ENCODE results near the gene RAB1B.

RAB1B gene

DNA sequence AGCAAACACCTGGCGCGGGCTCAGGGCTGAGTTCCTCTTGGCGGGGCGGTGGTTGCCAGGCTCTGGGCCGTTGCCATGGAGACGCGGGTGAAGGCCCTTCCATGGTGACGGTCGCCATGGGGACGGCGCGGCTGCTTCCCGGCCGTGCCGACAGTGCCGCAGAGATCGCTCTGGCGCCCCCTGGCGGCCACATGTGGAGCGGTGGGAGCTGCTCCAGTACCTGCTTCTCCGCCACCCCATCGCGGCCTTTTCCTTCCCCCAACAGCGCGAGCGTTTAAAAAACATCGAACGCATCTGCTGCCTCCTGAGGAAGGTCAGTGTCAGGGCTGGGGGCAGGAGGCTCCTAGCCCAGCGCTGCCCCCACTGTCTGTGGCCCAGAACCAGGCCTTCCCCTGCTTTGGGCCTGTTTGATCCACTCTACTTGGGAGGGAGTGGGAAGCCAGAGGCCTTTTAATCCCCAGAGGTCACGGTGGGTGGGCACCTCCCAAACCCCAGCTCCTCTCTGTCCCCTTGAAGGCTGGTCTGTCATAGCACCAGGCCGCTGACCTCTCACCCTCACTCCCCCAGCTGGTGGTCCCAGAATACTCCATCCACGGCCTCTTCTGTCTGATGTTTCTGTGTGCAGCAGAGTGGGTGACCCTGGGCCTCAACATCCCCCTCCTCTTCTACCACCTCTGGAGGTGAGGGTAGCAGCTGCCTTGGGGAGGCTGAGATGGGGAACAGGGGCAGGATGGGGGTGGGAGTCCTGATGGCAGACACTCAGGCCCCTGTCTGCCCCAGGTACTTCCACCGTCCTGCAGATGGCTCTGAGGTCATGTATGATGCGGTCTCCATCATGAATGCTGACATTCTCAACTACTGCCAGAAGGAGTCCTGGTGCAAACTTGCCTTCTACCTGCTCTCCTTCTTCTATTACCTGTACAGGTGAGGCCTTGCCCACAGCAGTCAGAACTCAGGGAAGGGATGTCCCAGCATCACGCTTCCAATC is 14.3 kb downstream of the RAB1B start:
- no peak overlapping the region for H3K9ac ChIP-seq (ENCODE audit: low read depth in 1 of 2, low read length in 2 of 2)
- H3K4me3 ChIP-seq (ENCODE audit: low read depth in 1 of 2, low read length in 2 of 2) = no peak overlapping the region
- no peaks in the 10 kb centered on the region for H3K9me3 ChIP-seq (ENCODE audit: control insufficient read depth in 1 of 2, low read length in 2 of 2)
- H3K27me3 ChIP-seq (ENCODE audit: control insufficient read depth in 1 of 2, insufficient read depth in 2 of 2, low read length in 2 of 2) = no peaks in the 10 kb centered on the region
- peaks cover 0 to 25% of the 10 kb centered on the region in 2 donors for H3K36me3 ChIP-seq (ENCODE audit: control insufficient read depth in 1 of 2, insufficient read depth in 2 of 2, low read length in 2 of 2)
- peaks cover 3 to 16% of the 10 kb centered on the region in 2 donors for H3K4me1 ChIP-seq (ENCODE audit: control insufficient read depth in 1 of 2, insufficient read depth in 2 of 2, low read length in 2 of 2)
- H3K27ac ChIP-seq (ENCODE audit: low read depth, low read length) = no peak overlapping the region

DNA sequence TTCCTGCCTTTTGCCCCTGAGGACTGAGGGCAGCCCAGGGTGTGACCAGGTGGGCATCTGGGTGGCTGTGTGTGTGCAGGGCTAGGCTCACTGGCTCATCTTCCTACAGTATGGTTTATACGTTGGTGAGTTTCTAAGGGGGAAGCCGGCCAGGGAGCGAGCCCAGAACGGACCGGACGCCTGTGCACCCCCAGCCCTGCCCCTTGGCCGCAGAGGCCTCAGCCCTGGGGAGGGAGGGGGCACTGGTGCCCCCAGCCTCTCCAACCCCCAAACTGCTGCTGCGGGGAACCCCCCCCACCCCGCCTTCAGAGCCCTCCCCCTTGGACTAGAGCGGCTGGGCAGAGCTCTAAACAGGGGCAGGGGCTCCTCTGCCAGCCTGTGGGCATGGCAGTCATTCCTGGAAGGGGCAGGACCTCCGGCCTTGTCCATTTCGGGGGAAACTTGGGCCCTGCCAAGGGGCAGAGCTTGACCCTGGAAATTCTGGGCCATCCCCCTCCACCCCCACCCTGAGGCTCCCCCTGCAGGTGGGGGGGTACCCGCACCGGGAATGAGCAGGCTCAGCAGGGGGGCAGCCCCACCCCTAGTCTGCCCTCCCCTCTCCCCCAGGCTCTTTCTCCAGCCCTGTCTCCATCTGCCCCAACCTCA is 15.1 kb downstream of the RAB1B start:
- Histone ChIP-seq H3K9ac (ENCODE audit: low read depth in 1 of 2, low read length in 2 of 2) (no peak overlapping the region), H3K4me1 (ENCODE audit: control insufficient read depth in 1 of 2, insufficient read depth in 2 of 2, low read length in 2 of 2) (peaks cover 10 to 24% of the 10 kb centered on the region in 2 donors), H3K27ac (ENCODE audit: low read depth, low read length) (no peak overlapping the region)

DNA sequence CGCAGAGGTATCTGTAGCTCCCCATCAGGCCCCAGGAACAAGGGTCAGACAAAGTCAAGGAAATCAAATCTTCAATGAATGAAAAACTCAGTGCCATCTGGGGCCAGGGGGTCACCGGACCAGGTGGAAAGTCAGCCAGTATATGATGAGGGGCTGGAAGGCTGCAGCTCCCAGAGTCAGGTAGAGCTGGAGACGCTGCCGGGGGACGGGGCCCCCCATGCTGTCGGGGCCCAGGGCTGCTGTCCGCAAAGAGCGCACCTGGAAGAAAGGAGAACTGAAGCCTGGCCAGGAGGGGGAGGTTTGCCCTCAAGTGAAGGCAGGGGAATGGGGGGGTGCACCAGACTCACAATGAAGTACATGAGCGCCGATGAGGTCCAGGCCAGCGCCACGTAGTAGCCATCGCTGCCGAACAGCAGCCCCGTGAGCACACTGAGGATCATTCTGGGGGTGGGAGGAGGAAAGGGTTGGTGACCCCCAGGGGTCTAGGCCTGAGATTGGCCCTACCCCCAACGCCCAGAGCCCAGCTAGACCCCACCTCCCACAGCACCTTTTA is 16.2 kb downstream of the RAB1B start:
- H3K9ac ChIP-seq (ENCODE audit: low read depth in 1 of 2, low read length in 2 of 2) = no peak overlapping the region
- H3K4me1 ChIP-seq (ENCODE audit: control insufficient read depth in 1 of 2, insufficient read depth in 2 of 2, low read length in 2 of 2) = peaks cover 11 to 25% of the 10 kb centered on the region in 2 donors
- no peaks in the 10 kb centered on the region for H3K27me3 ChIP-seq (ENCODE audit: control insufficient read depth in 1 of 2, insufficient read depth in 2 of 2, low read length in 2 of 2)
- no peak overlapping the region for H3K27ac ChIP-seq (ENCODE audit: low read depth, low read length)
- peaks cover 0 to 25% of the 10 kb centered on the region in 2 donors for H3K36me3 ChIP-seq (ENCODE audit: control insufficient read depth in 1 of 2, insufficient read depth in 2 of 2, low read length in 2 of 2)
- no peaks in the 10 kb centered on the region for H3K9me3 ChIP-seq (ENCODE audit: control insufficient read depth in 1 of 2, low read length in 2 of 2)
- H3K4me3 ChIP-seq (ENCODE audit: low read depth in 1 of 2, low read length in 2 of 2) = no peak overlapping the region

More for the DNA sequence above, 15.1 kb downstream of the RAB1B start:
- no peak overlapping the region for H3K4me3 ChIP-seq (ENCODE audit: low read depth in 1 of 2, low read length in 2 of 2)
- H3K36me3 ChIP-seq (ENCODE audit: control insufficient read depth in 1 of 2, insufficient read depth in 2 of 2, low read length in 2 of 2) = peaks cover 0 to 25% of the 10 kb centered on the region in 2 donors
- no peaks in the 10 kb centered on the region for H3K9me3 ChIP-seq (ENCODE audit: control insufficient read depth in 1 of 2, low read length in 2 of 2)
- H3K27me3 ChIP-seq (ENCODE audit: control insufficient read depth in 1 of 2, insufficient read depth in 2 of 2, low read length in 2 of 2) = no peaks in the 10 kb centered on the region

DNA sequence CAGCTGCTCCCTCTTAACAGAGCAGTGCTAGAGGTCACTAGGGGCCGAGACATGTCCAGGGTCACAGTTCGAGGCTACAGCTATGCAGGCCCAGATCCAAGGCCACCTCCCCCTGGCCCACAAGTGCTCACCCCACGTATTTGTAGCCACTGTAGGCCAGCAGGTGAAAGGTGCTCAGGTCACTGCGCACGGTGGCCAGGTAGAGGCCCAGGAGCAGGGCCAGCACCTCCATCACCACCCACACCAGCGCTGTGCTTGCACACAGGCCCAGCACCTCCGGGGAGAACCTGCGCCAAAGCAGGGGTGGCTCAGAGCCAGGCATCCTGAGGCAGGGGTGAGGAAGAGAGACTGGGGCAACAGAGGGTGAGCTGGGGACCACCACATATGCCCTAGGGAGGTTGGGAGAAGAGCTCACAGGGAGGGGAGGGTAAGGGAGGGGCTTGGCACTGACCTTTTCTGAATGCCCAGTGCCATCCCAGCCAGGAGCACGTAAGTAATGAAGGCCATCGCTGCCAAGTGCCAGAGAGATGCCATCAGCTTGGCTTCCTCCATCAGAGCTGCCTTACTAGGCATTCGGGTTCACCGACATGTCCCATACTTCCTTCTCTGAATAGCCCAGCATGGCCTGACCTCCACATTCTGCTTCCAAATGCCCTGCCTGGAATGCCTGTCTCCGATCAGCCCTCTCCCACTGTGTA is 17.0 kb downstream of the RAB1B start:
- H3K4me3 ChIP-seq (ENCODE audit: low read depth in 1 of 2, low read length in 2 of 2) = no peak overlapping the region
- no peak overlapping the region for H3K27ac ChIP-seq (ENCODE audit: low read depth, low read length)
- peaks cover 0 to 25% of the 10 kb centered on the region in 2 donors for H3K36me3 ChIP-seq (ENCODE audit: control insufficient read depth in 1 of 2, insufficient read depth in 2 of 2, low read length in 2 of 2)
- H3K9ac ChIP-seq (ENCODE audit: low read depth in 1 of 2, low read length in 2 of 2) = no peak overlapping the region
- H3K27me3 ChIP-seq (ENCODE audit: control insufficient read depth in 1 of 2, insufficient read depth in 2 of 2, low read length in 2 of 2) = no peaks in the 10 kb centered on the region
- peaks cover 19 to 32% of the 10 kb centered on the region in 2 donors for H3K4me1 ChIP-seq (ENCODE audit: control insufficient read depth in 1 of 2, insufficient read depth in 2 of 2, low read length in 2 of 2)
- no peaks in the 10 kb centered on the region for H3K9me3 ChIP-seq (ENCODE audit: control insufficient read depth in 1 of 2, low read length in 2 of 2)

DNA sequence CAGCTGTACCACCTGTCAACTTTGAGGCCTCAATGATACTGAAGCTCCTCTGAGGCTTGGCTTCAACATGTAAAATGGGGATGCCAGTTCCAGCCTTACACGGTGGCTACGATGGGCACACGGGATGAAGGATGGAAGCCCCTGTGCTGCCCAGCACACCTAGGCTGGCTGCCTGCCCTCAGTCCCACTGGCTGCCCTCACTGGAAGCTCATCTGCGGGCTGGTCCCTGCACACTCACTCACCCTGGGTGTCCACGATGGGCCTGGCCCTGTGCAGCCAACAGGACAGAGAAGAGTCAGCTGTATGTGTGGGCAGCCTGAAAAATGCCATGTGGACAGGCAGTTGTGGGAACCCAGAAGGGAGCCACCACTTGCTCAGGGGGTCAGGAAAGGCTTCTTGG is 18.3 kb downstream of the RAB1B start:
- H3K9me3 ChIP-seq (ENCODE audit: control insufficient read depth in 1 of 2, low read length in 2 of 2) = no peaks in the 10 kb centered on the region
- no peak overlapping the region for H3K9ac ChIP-seq (ENCODE audit: low read depth in 1 of 2, low read length in 2 of 2)
- H3K27me3 ChIP-seq (ENCODE audit: control insufficient read depth in 1 of 2, insufficient read depth in 2 of 2, low read length in 2 of 2) = peaks cover 5 to 6% of the 10 kb centered on the region in 2 donors
- H3K4me1 ChIP-seq (ENCODE audit: control insufficient read depth in 1 of 2, insufficient read depth in 2 of 2, low read length in 2 of 2) = peaks cover 19 to 35% of the 10 kb centered on the region in 2 donors
- peaks cover 0 to 25% of the 10 kb centered on the region in 2 donors for H3K36me3 ChIP-seq (ENCODE audit: control insufficient read depth in 1 of 2, insufficient read depth in 2 of 2, low read length in 2 of 2)
- no peak overlapping the region for H3K4me3 ChIP-seq (ENCODE audit: low read depth in 1 of 2, low read length in 2 of 2)
- no peak overlapping the region for H3K27ac ChIP-seq (ENCODE audit: low read depth, low read length)

DNA sequence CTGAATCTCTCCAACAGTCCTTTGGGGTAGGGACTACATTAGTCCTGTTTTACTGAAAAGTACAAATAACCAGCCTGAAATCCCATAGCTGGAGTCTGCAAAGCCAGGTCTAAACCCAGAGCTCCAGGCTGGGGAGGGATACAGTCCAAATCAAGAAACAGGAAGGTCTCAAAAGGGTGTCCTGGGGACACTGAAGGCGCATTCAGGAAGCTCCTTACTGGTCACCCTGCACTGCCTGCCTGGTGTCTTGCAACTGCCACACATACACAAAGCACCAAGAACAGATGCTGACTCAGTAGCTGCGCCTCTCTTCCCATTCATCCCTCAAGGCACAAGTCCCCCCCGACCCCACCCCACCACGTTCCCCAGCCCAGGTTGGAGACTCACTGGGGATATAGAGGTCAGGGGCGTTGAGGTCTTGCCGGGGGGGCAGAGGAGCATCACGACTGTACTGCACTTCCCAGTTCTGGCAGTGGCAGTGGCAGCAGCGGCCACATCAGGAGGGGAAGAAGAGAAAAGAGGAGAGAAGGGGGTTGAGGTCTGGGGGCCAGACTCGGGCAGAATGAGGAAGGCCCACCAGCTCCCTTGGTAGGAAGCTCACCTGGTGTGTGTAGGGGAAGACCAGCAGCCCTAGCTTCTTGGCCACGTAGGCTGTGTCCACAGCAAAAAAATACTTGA is 18.9 kb downstream of the RAB1B start:
- Histone ChIP-seq H3K27me3 (ENCODE audit: control insufficient read depth in 1 of 2, insufficient read depth in 2 of 2, low read length in 2 of 2) (peaks cover 7 to 9% of the 10 kb centered on the region in 2 donors), H3K9ac (ENCODE audit: low read depth in 1 of 2, low read length in 2 of 2) (peak overlapping the region in 1 of 2 donors; percentile 97), H3K27ac (ENCODE audit: low read depth, low read length) (no peak overlapping the region), H3K4me1 (ENCODE audit: control insufficient read depth in 1 of 2, insufficient read depth in 2 of 2, low read length in 2 of 2) (peaks cover 19 to 35% of the 10 kb centered on the region in 2 donors), H3K36me3 (ENCODE audit: control insufficient read depth in 1 of 2, insufficient read depth in 2 of 2, low read length in 2 of 2) (peaks cover 0 to 25% of the 10 kb centered on the region in 2 donors), H3K9me3 (ENCODE audit: control insufficient read depth in 1 of 2, low read length in 2 of 2) (no peaks in the 10 kb centered on the region), H3K4me3 (ENCODE audit: low read depth in 1 of 2, low read length in 2 of 2) (peak overlapping the region in 1 of 2 donors; percentile 86)

DNA sequence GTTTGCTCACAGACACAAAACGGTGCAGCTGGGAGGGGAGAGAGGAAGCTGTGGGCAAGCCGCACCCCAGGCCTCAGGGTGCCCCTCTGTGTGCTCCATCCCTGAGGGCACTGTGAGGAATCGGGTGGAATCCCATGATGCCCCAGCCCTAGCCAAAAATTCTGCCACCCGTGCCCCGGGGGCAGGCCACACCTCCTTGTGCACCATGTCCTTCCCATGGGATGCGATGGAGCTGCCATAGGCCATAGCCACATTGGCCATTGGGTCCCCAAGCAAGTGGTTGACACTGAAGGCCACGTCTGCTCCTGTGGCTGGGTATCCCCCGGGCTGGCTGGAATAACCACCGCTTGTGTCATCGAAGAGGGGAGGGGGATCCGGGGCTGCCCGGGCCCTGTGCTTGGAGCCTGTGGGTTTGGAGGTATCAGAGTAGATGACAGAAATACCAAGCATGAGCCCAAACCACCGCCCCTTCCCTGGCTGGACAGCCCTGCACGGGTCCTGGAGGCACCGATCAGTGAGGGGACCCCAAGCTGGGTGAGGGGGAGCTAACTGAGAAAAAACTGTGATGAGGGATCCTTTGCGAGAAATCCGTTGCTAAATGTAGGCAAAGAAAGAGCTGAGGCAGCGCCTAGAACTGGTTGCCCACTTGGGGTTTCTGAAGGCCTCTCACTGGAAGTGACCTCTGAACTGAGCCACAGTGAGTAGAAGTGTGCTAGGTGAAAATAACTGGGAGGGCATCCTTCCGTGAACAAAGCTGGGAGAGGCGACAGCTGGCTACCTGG is 19.6 kb downstream of the RAB1B start:
- H3K27ac ChIP-seq (ENCODE audit: low read depth, low read length) = peak overlapping the region; percentile 94
- peak overlapping the region; percentile 86 for H3K4me3 ChIP-seq (ENCODE audit: low read depth in 1 of 2, low read length in 2 of 2)
- no peaks in the 10 kb centered on the region for H3K9me3 ChIP-seq (ENCODE audit: control insufficient read depth in 1 of 2, low read length in 2 of 2)
- H3K9ac ChIP-seq (ENCODE audit: low read depth in 1 of 2, low read length in 2 of 2) = peak overlapping the region; percentile 88 to 97
- peaks cover 0 to 20% of the 10 kb centered on the region in 2 donors for H3K36me3 ChIP-seq (ENCODE audit: control insufficient read depth in 1 of 2, insufficient read depth in 2 of 2, low read length in 2 of 2)
- H3K4me1 ChIP-seq (ENCODE audit: control insufficient read depth in 1 of 2, insufficient read depth in 2 of 2, low read length in 2 of 2) = peaks cover 19 to 35% of the 10 kb centered on the region in 2 donors
- H3K27me3 ChIP-seq (ENCODE audit: control insufficient read depth in 1 of 2, insufficient read depth in 2 of 2, low read length in 2 of 2) = peaks cover 14 to 16% of the 10 kb centered on the region in 2 donors

DNA sequence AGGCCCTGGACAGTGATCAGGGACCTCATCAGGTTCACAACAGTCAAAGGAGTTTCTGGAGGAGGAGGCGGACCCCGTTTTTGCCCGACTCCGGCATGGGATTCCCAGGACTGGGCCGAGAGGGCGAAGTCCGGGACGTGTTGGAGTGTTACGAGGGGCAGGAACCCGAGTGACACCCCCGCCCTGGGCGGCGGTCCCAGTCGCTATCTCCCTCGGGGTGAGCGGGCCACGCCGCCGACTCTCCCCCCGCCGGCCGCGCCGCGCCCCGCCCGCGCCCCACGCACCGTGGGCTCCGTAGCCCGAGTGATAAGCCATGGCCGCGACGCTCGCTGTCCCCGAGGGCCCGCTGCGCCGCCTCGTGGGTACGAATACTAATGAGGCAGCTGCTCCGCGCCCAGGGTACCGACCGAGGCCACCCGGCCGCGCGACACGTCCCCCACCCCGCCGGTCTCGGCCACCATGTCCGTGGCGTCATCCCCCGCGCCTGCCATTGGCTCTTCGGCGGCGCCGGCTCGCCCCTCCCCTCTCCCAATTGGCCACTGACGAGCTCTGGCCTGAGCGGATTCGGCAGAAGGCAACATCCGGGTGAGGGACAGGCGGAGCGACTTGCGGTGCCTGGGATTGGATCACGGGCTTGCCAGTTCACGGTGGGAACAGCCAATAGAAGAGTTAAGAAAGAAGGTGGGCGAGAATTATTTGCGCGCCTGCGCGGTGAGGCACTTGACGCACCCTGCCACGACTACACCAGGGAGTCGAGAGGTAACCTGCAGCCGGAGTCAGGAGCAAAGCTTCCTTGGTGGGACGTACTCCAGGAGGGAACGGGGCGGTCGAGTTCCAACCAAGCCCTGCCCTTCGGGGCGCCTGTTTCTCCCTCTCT is 20.5 kb downstream of the RAB1B start, which contains the start of gene YIF1A:
Gene YIF1A, minus strand, starts transcription at position 473 of the 877 bp plus-strand sequence. Its CDS starts 158 bp downstream, at position 315.
- peaks cover 0 to 17% of the 10 kb centered on the region in 2 donors for H3K36me3 ChIP-seq (ENCODE audit: control insufficient read depth in 1 of 2, insufficient read depth in 2 of 2, low read length in 2 of 2)
- peak within 1 kb of the TSS; percentile 88 to 97 for H3K9ac ChIP-seq (ENCODE audit: low read depth in 1 of 2, low read length in 2 of 2)
- H3K27me3 ChIP-seq (ENCODE audit: control insufficient read depth in 1 of 2, insufficient read depth in 2 of 2, low read length in 2 of 2) = peaks cover 20 to 24% of the 10 kb centered on the region in 2 donors
- H3K4me3 ChIP-seq (ENCODE audit: low read depth in 1 of 2, low read length in 2 of 2) = peak within 1 kb of the TSS; percentile 86 to 88
- no peaks in the 10 kb centered on the region for H3K9me3 ChIP-seq (ENCODE audit: control insufficient read depth in 1 of 2, low read length in 2 of 2)
- peak within 1 kb of the TSS; percentile 94 for H3K27ac ChIP-seq (ENCODE audit: low read depth, low read length)
- peaks cover 19 to 34% of the 10 kb centered on the region in 2 donors for H3K4me1 ChIP-seq (ENCODE audit: control insufficient read depth in 1 of 2, insufficient read depth in 2 of 2, low read length in 2 of 2)
